ENCODE data around the gene CCDC182.

Gene CCDC182

GRCh38 chr17:57744195-57745170 lies 616 bp downstream of the CCDC182 start:
- no peak for DNase-seq (ENCODE audit: low read depth)
- TF ChIP-seq, protein P1, sequence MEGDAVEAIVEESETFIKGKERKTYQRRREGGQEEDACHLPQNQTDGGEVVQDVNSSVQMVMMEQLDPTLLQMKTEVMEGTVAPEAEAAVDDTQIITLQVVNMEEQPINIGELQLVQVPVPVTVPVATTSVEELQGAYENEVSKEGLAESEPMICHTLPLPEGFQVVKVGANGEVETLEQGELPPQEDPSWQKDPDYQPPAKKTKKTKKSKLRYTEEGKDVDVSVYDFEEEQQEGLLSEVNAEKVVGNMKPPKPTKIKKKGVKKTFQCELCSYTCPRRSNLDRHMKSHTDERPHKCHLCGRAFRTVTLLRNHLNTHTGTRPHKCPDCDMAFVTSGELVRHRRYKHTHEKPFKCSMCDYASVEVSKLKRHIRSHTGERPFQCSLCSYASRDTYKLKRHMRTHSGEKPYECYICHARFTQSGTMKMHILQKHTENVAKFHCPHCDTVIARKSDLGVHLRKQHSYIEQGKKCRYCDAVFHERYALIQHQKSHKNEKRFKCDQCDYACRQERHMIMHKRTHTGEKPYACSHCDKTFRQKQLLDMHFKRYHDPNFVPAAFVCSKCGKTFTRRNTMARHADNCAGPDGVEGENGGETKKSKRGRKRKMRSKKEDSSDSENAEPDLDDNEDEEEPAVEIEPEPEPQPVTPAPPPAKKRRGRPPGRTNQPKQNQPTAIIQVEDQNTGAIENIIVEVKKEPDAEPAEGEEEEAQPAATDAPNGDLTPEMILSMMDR (IDR thresholded peaks at IDR 0.05; ENCODE audit: low read depth, low read length): no peak
- no peak for TF ChIP-seq MAX (IDR thresholded peaks at IDR 0.05; ENCODE audit: low read depth, low read length)
- no peak for TF ChIP-seq POLR2A (IDR thresholded peaks at IDR 0.05; ENCODE audit: extremely low read depth, insufficient read length)
- TF ChIP-seq MYC (IDR thresholded peaks at IDR 0.05; ENCODE audit: low read depth, low read length): no peak
- no peak overlapping the region for H3K4me3 ChIP-seq (ENCODE audit: low read depth, low read length)

DNA sequence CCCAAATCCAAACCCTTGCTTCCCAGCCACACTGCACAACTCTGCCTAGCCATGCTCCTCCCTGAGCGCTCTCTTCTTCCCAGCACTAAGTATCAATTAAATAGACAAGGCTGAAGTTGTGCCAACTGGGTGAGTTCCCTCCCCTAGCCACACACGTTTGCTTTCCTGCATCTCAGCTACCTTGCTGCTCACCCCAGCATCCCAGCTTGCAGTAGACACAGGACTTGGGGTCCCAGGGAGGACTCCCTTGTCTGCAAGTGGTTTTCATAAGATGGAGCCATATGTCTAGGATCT lies 4.9 kb downstream of the CCDC182 start:
- TF ChIP-seq, protein P1 (IDR thresholded peaks at IDR 0.05; ENCODE audit: low read depth, low read length): no peak
- no peak for TF ChIP-seq MYC (IDR thresholded peaks at IDR 0.05; ENCODE audit: low read depth, low read length)
- TF ChIP-seq MAX (IDR thresholded peaks at IDR 0.05; ENCODE audit: low read depth, low read length): no peak
- no peak for TF ChIP-seq POLR2A (IDR thresholded peaks at IDR 0.05; ENCODE audit: extremely low read depth, insufficient read length)
- H3K4me3 ChIP-seq (ENCODE audit: low read depth, low read length): no peak overlapping the region
- DNase-seq (ENCODE audit: low read depth): no peak

DNA sequence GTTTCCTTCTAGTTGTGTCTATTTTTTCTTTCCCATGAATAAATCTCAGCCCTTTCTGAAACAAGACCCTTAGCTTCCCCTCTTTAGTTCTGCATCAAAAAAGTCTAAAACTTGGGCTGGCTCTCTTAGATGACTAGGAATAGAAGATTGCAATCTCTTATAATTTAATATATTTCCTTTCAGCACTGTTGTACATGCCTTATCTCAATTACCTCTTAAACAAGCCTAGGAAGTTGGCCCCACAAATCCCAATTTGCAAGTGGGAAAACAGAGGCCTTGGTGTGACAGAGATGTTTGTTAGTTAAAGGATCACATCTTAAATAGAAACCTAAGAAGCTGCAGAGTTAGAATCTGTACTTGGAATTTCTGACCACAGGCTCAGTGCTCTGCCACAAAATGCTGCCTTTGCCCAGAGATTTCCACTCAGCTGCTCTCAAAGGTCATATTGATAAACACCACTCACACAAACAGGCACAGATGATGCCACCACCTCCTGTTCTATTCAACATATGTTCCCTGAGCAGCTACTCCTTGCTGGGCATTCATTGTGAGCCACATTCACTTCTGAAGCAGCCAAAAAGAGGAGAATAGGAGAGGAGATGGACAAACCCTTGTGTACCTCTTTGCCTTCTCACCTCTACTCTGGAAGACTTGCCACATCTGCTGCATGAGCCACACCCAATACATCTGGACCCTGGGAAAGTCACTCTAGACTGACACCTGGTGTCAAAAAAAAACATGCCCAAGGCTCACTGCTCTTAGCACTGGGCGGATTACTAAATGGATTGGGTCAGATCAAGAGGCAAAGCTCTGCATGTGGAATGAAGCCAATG lies 5.5 kb downstream of the CCDC182 start:
- DNase-seq (ENCODE audit: low read depth): peak; percentile 43
- H3K4me3 ChIP-seq (ENCODE audit: low read depth, low read length): no peak overlapping the region
- TF ChIP-seq, protein P1 (IDR thresholded peaks at IDR 0.05; ENCODE audit: low read depth, low read length): peak; percentile 51
- no peak for TF ChIP-seq POLR2A (IDR thresholded peaks at IDR 0.05; ENCODE audit: extremely low read depth, insufficient read length)

- no peak overlapping the region for H3K4me3 ChIP-seq (ENCODE audit: low read depth, low read length)
- no peak for TF ChIP-seq MYC (IDR thresholded peaks at IDR 0.05; ENCODE audit: low read depth, low read length)
- no peak for TF ChIP-seq MAX (IDR thresholded peaks at IDR 0.05; ENCODE audit: low read depth, low read length)
- DNase-seq (ENCODE audit: low read depth): no peak
These were observed 7.6 kb downstream of the CCDC182 start for GRCh38 chr17:57737450-57737849.

DNA sequence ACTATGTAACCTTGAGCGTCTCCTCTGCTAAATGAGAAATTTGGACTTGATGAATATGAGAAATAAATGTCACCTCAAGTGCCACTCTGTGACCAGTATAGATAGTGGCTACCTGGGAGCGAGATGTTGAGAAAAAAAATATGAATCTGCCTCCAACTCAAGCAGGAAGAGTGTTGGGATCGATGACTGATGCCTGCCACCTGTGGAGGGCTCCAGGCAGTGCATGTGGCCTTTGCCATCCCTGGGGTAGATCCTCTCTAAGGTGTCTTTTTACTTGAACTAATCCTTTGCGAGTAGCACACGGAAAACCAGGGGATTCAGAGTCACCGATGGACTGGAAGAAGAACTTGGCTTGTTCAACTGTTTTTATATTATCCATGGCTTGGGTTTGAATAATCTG lies 9.4 kb downstream of the CCDC182 start:
- DNase-seq (ENCODE audit: low read depth): peak; percentile 34
- TF ChIP-seq POLR2A (IDR thresholded peaks at IDR 0.05; ENCODE audit: extremely low read depth, insufficient read length): no peak
- TF ChIP-seq MYC (IDR thresholded peaks at IDR 0.05; ENCODE audit: low read depth, low read length): no peak
- TF ChIP-seq, protein P1 (IDR thresholded peaks at IDR 0.05; ENCODE audit: low read depth, low read length): peak; percentile 39
- 0 out of 2 replicates have a peak, but pooled peaks have one; percentile 42 for TF ChIP-seq MAX (IDR thresholded peaks at IDR 0.05; ENCODE audit: low read depth, low read length)
- H3K4me3 ChIP-seq (ENCODE audit: low read depth, low read length): no peak overlapping the region

GRCh38 chr17:57735230-57735629 lies 9.9 kb downstream of the CCDC182 start:
- TF ChIP-seq MAX (IDR thresholded peaks at IDR 0.05; ENCODE audit: low read depth, low read length) (no peak), MYC (IDR thresholded peaks at IDR 0.05; ENCODE audit: low read depth, low read length) (no peak), POLR2A (IDR thresholded peaks at IDR 0.05; ENCODE audit: extremely low read depth, insufficient read length) (no peak)
- TF ChIP-seq, protein P1 (IDR thresholded peaks at IDR 0.05; ENCODE audit: low read depth, low read length): no peak
- no peak for DNase-seq (ENCODE audit: low read depth)
- no peak overlapping the region for H3K4me3 ChIP-seq (ENCODE audit: low read depth, low read length)
